ENCODE measurements around the gene PHKB. TPM values are rescaled to one million over a fixed set of nuclear protein-coding genes. Genes with fewer than 3 reads are reported as not detected.

PHKB gene
- polyA plus RNA-seq, 1 experiment: 78.7 TPM

GRCh38 chr16:47577029-47577428 lies 115.9 kb downstream of the PHKB start:
- ChIA-PET POLR2A (no interaction called here), CTCF (no interaction called here)
- TF ChIP-seq CTCF (IDR thresholded peaks at IDR 0.05; ENCODE audit: low read depth, low read length): no peak
- H3K27me3 ChIP-seq (ENCODE audit: control insufficient read depth, insufficient read depth, low read length): no peaks in the 10 kb centered on the region
- no peak for DNase-seq (ENCODE audit: low read depth, low spot score)
- H3K27ac ChIP-seq (ENCODE audit: low read depth, low read length): no peak overlapping the region
- peaks cover 3% of the 10 kb centered on the region for H3K9me3 ChIP-seq (ENCODE audit: control insufficient read depth, insufficient read depth, low read length)
- H3K4me3 ChIP-seq (ENCODE audit: low read depth, low read length): no peak overlapping the region

GRCh38 chr16:47578033-47578432 lies 116.9 kb downstream of the PHKB start:
- POLR2A ChIA-PET: no interaction called here
- no peak overlapping the region for H3K4me3 ChIP-seq (ENCODE audit: low read depth, low read length)

GRCh38 chr16:47578573-47578972 lies 117.4 kb downstream of the PHKB start:
- no peak for TF ChIP-seq CTCF (IDR thresholded peaks at IDR 0.05; ENCODE audit: low read depth, low read length)
- H3K4me3 ChIP-seq (ENCODE audit: low read depth, low read length): no peak overlapping the region
- POLR2A ChIA-PET: no interaction called here
- H3K9me3 ChIP-seq (ENCODE audit: control insufficient read depth, insufficient read depth, low read length): peaks cover 3% of the 10 kb centered on the region; the same call in 1 of the 2 replicates
- H3K27ac ChIP-seq (ENCODE audit: low read depth, low read length): no peak overlapping the region
- CTCF ChIA-PET: no interaction called here
- no peaks in the 10 kb centered on the region for H3K27me3 ChIP-seq (ENCODE audit: control insufficient read depth, insufficient read depth, low read length)
- DNase-seq (ENCODE audit: low read depth, low spot score): no peak

More at GRCh38 chr16:47578033-47578432, 116.9 kb downstream of the PHKB start:
- H3K27me3 ChIP-seq (ENCODE audit: control insufficient read depth, insufficient read depth, low read length): no peaks in the 10 kb centered on the region
- DNase-seq (ENCODE audit: low read depth, low spot score): no peak
- H3K27ac ChIP-seq (ENCODE audit: low read depth, low read length): no peak overlapping the region
- CTCF ChIA-PET: no interaction called here
- peaks cover 3% of the 10 kb centered on the region for H3K9me3 ChIP-seq (ENCODE audit: control insufficient read depth, insufficient read depth, low read length)
- TF ChIP-seq CTCF (IDR thresholded peaks at IDR 0.05; ENCODE audit: low read depth, low read length): no peak

GRCh38 chr16:47581114-47581513 lies 120.0 kb downstream of the PHKB start:
- ChIA-PET POLR2A (no interaction called here), CTCF (no interaction called here)
- TF ChIP-seq CTCF (IDR thresholded peaks at IDR 0.05; ENCODE audit: low read depth, low read length): no peak
- DNase-seq (ENCODE audit: low read depth, low spot score): no peak
- Histone ChIP-seq H3K27ac (ENCODE audit: low read depth, low read length) (no peak overlapping the region), H3K27me3 (ENCODE audit: control insufficient read depth, insufficient read depth, low read length) (no peaks in the 10 kb centered on the region), H3K4me3 (ENCODE audit: low read depth, low read length) (no peak overlapping the region), H3K9me3 (ENCODE audit: control insufficient read depth, insufficient read depth, low read length) (no peaks in the 10 kb centered on the region)

- POLR2A ChIA-PET: no interaction called here
These were observed 123.5 kb downstream of the PHKB start for GRCh38 chr16:47584464-47585225.

More at GRCh38 chr16:47584464-47585225, 123.5 kb downstream of the PHKB start:
- TF ChIP-seq CTCF (IDR thresholded peaks at IDR 0.05; ENCODE audit: low read depth, low read length): no peak
- no peaks in the 10 kb centered on the region for H3K27me3 ChIP-seq (ENCODE audit: control insufficient read depth, insufficient read depth, low read length)
- H3K9me3 ChIP-seq (ENCODE audit: control insufficient read depth, insufficient read depth, low read length): no peaks in the 10 kb centered on the region
- no peak overlapping the region for H3K4me3 ChIP-seq (ENCODE audit: low read depth, low read length)
- CTCF ChIA-PET: interaction anchor here (0.7 to 0.9 kb wide), 2 partner anchors 443 to 546 kb away, joined by 3 read pairs; no protein-coding TSS in a partner anchor
- no peak overlapping the region for H3K27ac ChIP-seq (ENCODE audit: low read depth, low read length)
- no peak for DNase-seq (ENCODE audit: low read depth, low spot score)
